HepG2 (cell line): Measurements from ENCODE around the gene COQ5. TPM values are rescaled to one million over a fixed set of nuclear protein-coding genes. Genes with fewer than 3 reads are reported as not detected.

Experiments
- ATAC-seq: fragments of 200-7000 bp; cut with Tn5 transposase; 3 replicates; pipeline ENCODE4 v1.9.1; 2020; ENCODE audit warnings: mild to moderate bottlenecking, moderate library complexity
- BruUV-seq: library from RNA; stranded (reverse); fragments of 400-500 nt; replicated peaks from 2 replicates; lab custom pipeline; 2021; lab: Mats Ljungman, UMichigan
- CTCF ChIA-PET: fragments of 300-600 bp; formaldehyde crosslinking; extraction: SDS; loops from one replicate; lab custom pipeline; 2021; ENCODE audit warnings: low total read pairs, inconsistent platforms, low intra/inter-chr PET ratio; lab: Yijun Ruan, JAX
- POLR2A ChIA-PET: fragments of 350-600 bp; sonication (Branson Sonifier 250); formaldehyde crosslinking; loops from one replicate; lab custom pipeline; 2020; ENCODE audit warnings: antibody characterized with exemption, inconsistent platforms; lab: Yijun Ruan, JAX
- DNase-seq: peaks from one replicate; pipeline ENCODE4 v3.0.0-alpha.2; 2015; ENCODE audit warnings: low spot score
- FAIRE-seq: peaks from 3 replicates; lab custom pipeline; 2011; peaks lifted over from hg19 to GRCh38; lab: Jason Lieb, UNC
- H2AFZ ChIP-seq: one replicate; pipeline ENCODE4 v1.6.1; 2011; ENCODE audit warnings: low read length, inconsistent platforms
- H3K27ac ChIP-seq: fragments of 300-600 bp; 3 replicates; pipeline ENCODE4 v1.8.0; 2011; ENCODE audit warnings: mixed run types, mild to moderate bottlenecking, mixed read lengths, low read length, inconsistent platforms; ENCODE audit not compliant: insufficient read depth; ENCODE audit errors: extremely low read length
- H3K27me3 ChIP-seq, 2 experiments: fragments of 200-600 bp in 1 of 2; 2 replicates in 1 of 2; 3 replicates in 1 of 2; pipeline versions ENCODE4 v1.6.0 to v1.8.0; 2011; ENCODE audit warnings: low read length in 2 of 2, mild to moderate bottlenecking in 2 of 2, moderate library complexity in 2 of 2, inconsistent platforms in 1 of 2; ENCODE audit not compliant: insufficient read depth in 2 of 2, control insufficient read depth in 1 of 2
- H3K36me3 ChIP-seq, 2 experiments: fragments of 200-600 bp in 1 of 2; replicated peaks in 1 of 2; 2 replicates in 1 of 2; 3 replicates in 1 of 2; pipeline versions ENCODE4 v1.5.1 to v1.8.0; 2011; ENCODE audit warnings: low read length in 2 of 2, inconsistent platforms in 1 of 2; ENCODE audit not compliant: insufficient read depth in 2 of 2, control insufficient read depth in 1 of 2
- H3K4me1 ChIP-seq: 2 replicates; pipeline ENCODE4 v1.5.1; 2012; ENCODE audit warnings: low read length, inconsistent platforms; ENCODE audit not compliant: insufficient read depth
- H3K4me2 ChIP-seq: 2 replicates; pipeline ENCODE4 v1.6.0; 2011; ENCODE audit warnings: low read depth, low read length, inconsistent platforms
- H3K4me3 ChIP-seq, 3 experiments: fragments of 200-600 bp in 1 of 3; sonication (generic), shearing (Covaris generic) in 1 of 3; replicated peaks in 1 of 3; 2 replicates each; pipeline ENCODE4 v1.5.1; 2011 to 2016; ENCODE audit warnings: low read length in 3 of 3, inconsistent platforms in 2 of 3, low read depth in 2 of 3, mild to moderate bottlenecking in 2 of 3, control low read depth in 1 of 3, mixed read lengths in 1 of 3; ENCODE audit not compliant: insufficient read depth in 1 of 3
- H3K79me2 ChIP-seq: one replicate; pipeline ENCODE4 v1.6.1; 2011; ENCODE audit warnings: low read length, inconsistent platforms; ENCODE audit not compliant: insufficient read depth
- H3K9ac ChIP-seq: 2 replicates; pipeline ENCODE4 v1.6.0; 2011; ENCODE audit warnings: mild to moderate bottlenecking, low read depth, low read length, inconsistent platforms; ENCODE audit not compliant: insufficient read depth
- H3K9me3 ChIP-seq: 2 replicates; pipeline ENCODE4 v1.5.1; 2012; ENCODE audit warnings: mild to moderate bottlenecking, low read length
- H4K20me1 ChIP-seq: 2 replicates; pipeline ENCODE4 v1.6.0; 2011; ENCODE audit warnings: inconsistent platforms, mild to moderate bottlenecking, low read length, moderate library complexity; ENCODE audit not compliant: insufficient read depth
- BCLAF1 ChIP-seq: fragments of 450-650 bp; IDR thresholded peaks from 2 replicates; pipeline ENCODE4 v1.6.1; 2017; ENCODE audit warnings: mild to moderate bottlenecking
- HMGA1 ChIP-seq: sonication (generic); formaldehyde crosslinking; conservative IDR thresholded peaks from 2 replicates; pipeline ENCODE4 v1.4.0; 2020; ENCODE audit warnings: missing genetic modification reagents
- HNF1A ChIP-seq, 2 experiments: sonication (generic) in 1 of 2; formaldehyde crosslinking in 1 of 2; IDR thresholded peaks; 2 replicates each; pipeline versions ENCODE4 v1.4.0 to v1.6.1; 2016 to 2020; ENCODE audit warnings: borderline replicate concordance in 1 of 2, low read depth in 1 of 2, mild to moderate bottlenecking in 1 of 2, missing genetic modification reagents in 1 of 2
- PAF1 ChIP-seq: IDR thresholded peaks from 2 replicates; pipeline ENCODE4 v1.6.1; 2016; ENCODE audit warnings: missing genetic modification reagents, missing compliant biosample characterization
- POLR2A ChIP-seq, 2 experiments: IDR thresholded peaks; 2 replicates each; pipeline ENCODE4 v1.6.1; 2011; ENCODE audit warnings: low read depth in 2 of 2, low read length in 2 of 2, mild to moderate bottlenecking in 1 of 2, moderate library complexity in 1 of 2; ENCODE audit not compliant: insufficient read depth in 1 of 2
- POLR2AphosphoS5 ChIP-seq: IDR thresholded peaks from 2 replicates; pipeline ENCODE4 v1.6.1; 2012; ENCODE audit warnings: low read depth, low read length
- POLR2G ChIP-seq: fragments of 200-400 bp; formaldehyde crosslinking; IDR thresholded peaks from 2 replicates; pipeline ENCODE4 v1.6.1; 2018; ENCODE audit warnings: mild to moderate bottlenecking, low read depth, low read length, moderate library complexity
- RBFOX2 ChIP-seq: fragments of 200-400 bp; formaldehyde crosslinking; IDR thresholded peaks from 2 replicates; pipeline ENCODE4 v1.6.1; 2017; ENCODE audit warnings: low read depth, mild to moderate bottlenecking, low read length
- RBM22 ChIP-seq: fragments of 200-400 bp; formaldehyde crosslinking; optimal IDR thresholded peaks from 2 replicates; pipeline ENCODE3; 2017; ENCODE audit warnings: mild to moderate bottlenecking, low read length, moderate library complexity
- ZBTB1 ChIP-seq: sonication (generic); formaldehyde crosslinking; IDR thresholded peaks from 2 replicates; pipeline ENCODE4 v1.4.0; 2020; ENCODE audit warnings: missing genetic modification reagents, borderline replicate concordance
- ZNF33B ChIP-seq: sonication (generic); formaldehyde crosslinking; IDR thresholded peaks from 2 replicates; pipeline ENCODE4 v1.5.1; 2020; ENCODE audit warnings: mild to moderate bottlenecking, missing genetic modification reagents
- ZNF746 ChIP-seq: sonication (generic); formaldehyde crosslinking; IDR thresholded peaks from 2 replicates; pipeline ENCODE4 v1.8.0; 2022; ENCODE audit warnings: mild to moderate bottlenecking, missing genetic modification reagents
- WGBS: methylation state at CpG from one replicate; pipeline ENCODE4 v1.1.6; 2017; ENCODE audit warnings: low lambda C conversion rate; 5-methylcytosine and 5-hydroxymethylcytosine counted together
- in situ Hi-C: cut with HindIII; loops from 2 replicates; pipeline ENCODE4 v1.10.0; 2017; ENCODE audit warnings: low pct_unique_long_range_greater_than_20kb; ENCODE audit not compliant: extremely low pct_ligation_motif_present
- intact Hi-C: fragments of 100-400 bp; cut with micrococcal nuclease; formaldehyde crosslinking; loops from one replicate; pipeline ENCODE4 v1.10.0; 2022; ENCODE audit not compliant: unreplicated experiment
- polyA plus RNA-seq, 8 experiments: library from polyadenylated mRNA; depleted of rRNA in 3 of 8; stranded (reverse) in 7 of 8; unstranded in 1 of 8; fragments of >200 nt; fragmentation: Illumina TruSeq in 4 of 8; extraction: Trizol in 4 of 8; gene quantifications; 2 replicates each; pipeline versions ENCODE4 v1.2.1 to v1.2.3, GENCODE V29; 2011 to 2016; ENCODE audit warnings: low read depth in 4 of 8, missing spikeins in 1 of 8, mixed read lengths in 1 of 8; ENCODE audit not compliant: insufficient read depth in 1 of 8
- total RNA-seq, 5 experiments: library from RNA; depleted of rRNA; stranded (reverse); fragments of >200 nt; fragmentation: Illumina TruSeq; extraction: Trizol; gene quantifications; 2 replicates each; pipeline ENCODE4 v1.2.3, GENCODE V29; 2016; ENCODE audit warnings: low read depth in 1 of 5

COQ5 gene
- total and polyA plus RNA-seq, 2 of the 13 experiments (the other 11 are each of a cell fraction or from before 2014, with no cell fraction given): 36.4 to 41.5 TPM

GRCh38 chr12:120498870-120499515 lies 30.0 kb downstream of the COQ5 start:
- Histone ChIP-seq H2AFZ (no peak overlapping the region), H3K27ac (no peak overlapping the region), H3K9me3 (no peaks in the 10 kb centered on the region), H4K20me1 (peaks cover 10% of the 10 kb centered on the region), H3K4me3 (no peak overlapping the region), H3K27me3 (no peaks in the 10 kb centered on the region; a peak in 1 of 5 replicates), H3K4me2 (no peak overlapping the region), H3K36me3 (peaks cover 4 to 18% of the 10 kb centered on the region in 2 experiments), H3K4me1 (peaks cover 28% of the 10 kb centered on the region), H3K79me2 (peaks cover 27% of the 10 kb centered on the region), H3K9ac (no peak overlapping the region)
- ATAC-seq: no peak
- intact Hi-C loops (loop anchor here (5.0 kb wide), 1 partner anchor 38 kb away; no protein-coding TSS in a partner anchor), in situ Hi-C loops (no loop called here)
- 96% methylated on average over 3 of the region's 3 CpGs for WGBS
- ChIA-PET POLR2A (interaction anchor here (0.9 to 1.0 kb wide), 3 partner anchors 11 to 36 kb away, joined by 3 read pairs; partner anchors contain the start of gene COQ5), CTCF (no interaction called here)
- no peak for TF ChIP-seq ZNF33B
- no peak for TF ChIP-seq HNF1A (IDR thresholded peaks at IDR 0.05; ENCODE audit: low read depth)
- TF ChIP-seq HNF1A (CRISPR knock-in tag; IDR thresholded peaks at IDR 0.05; ENCODE audit: borderline replicate concordance): no peak
- TF ChIP-seq RBM22: peak; percentile 74
- no peak for TF ChIP-seq ZBTB1 (CRISPR knock-in tag)
- 0 out of 2 replicates have a peak, but pooled peaks have one; percentile 60 for TF ChIP-seq POLR2G
- no peak for TF ChIP-seq HMGA1
- TF ChIP-seq ZNF746 (CRISPR knock-in tag): no peak
- peak; percentile 62 for TF ChIP-seq POLR2AphosphoS5
- TF ChIP-seq POLR2A (IDR thresholded peaks at IDR 0.05; ENCODE audit: insufficient read depth in 1 of 2, low read depth in 2 of 2, low read length in 2 of 2): peak in 1 of 2 experiments; percentile 49; a peak in 1 of 4 replicates
- 0 out of 2 replicates have a peak, but pooled peaks have one; percentile 2 for TF ChIP-seq RBFOX2
- peak; percentile 88 for TF ChIP-seq PAF1 (CRISPR knock-in tag)
- TF ChIP-seq BCLAF1: no peak
- DNase-seq: no peak
- no peak for FAIRE-seq
- BruUV-seq: no TSS peak
